ENCODE data around the gene KIF26B.
"Not testable (repeated sequence)": the region's sequence is repeated elsewhere in the genome, so short reads cannot be mapped to it uniquely, and the experiment has no call there.

Gene KIF26B

DNA sequence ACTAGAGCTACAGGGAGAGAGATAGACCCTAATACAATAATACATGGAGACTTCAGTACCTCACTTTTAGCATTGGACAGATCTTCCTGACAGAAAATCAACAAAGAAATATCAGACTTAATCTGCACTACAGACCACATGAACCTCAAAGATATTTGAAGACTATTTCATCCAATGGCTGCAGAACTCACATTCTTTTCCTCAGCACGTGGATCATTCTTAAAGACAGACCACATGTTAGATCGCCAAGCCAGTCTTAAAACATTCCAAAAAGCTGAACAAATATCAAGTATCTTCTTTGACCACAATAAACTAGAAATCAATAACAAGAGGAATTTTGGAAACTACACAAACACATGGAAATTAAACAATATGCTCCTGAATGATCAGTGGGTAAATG lies 576.0 kb downstream of the KIF26B start:
- FAIRE-seq, result no peak
- TF ChIP-seq PAX5 (IDR thresholded peaks at IDR 0.05; ENCODE audit: insufficient read depth, low read length, severe bottlenecking), result no peak
- no peak for DNase-seq (ENCODE audit: insufficient read length, low spot score)

- FAIRE-seq; DNase-seq (ENCODE audit: insufficient read length, low spot score): not testable (repeated sequence)
Observed at GRCh38 chr1:245740336-245740735, 585.6 kb downstream of the KIF26B start.

GRCh38 chr1:245742896-245743295 lies 588.1 kb downstream of the KIF26B start:
- TF ChIP-seq POLR2AphosphoS5 (IDR thresholded peaks at IDR 0.05; ENCODE audit: low read depth, low read length), result no peak
- no peak for TF ChIP-seq POLR2A (IDR thresholded peaks at IDR 0.05; ENCODE audit: low read depth, low read length)
- TF ChIP-seq SPI1 (IDR thresholded peaks at IDR 0.05; ENCODE audit: low read depth, low read length), result no peak
- no peak for TF ChIP-seq POU2F2 (IDR thresholded peaks at IDR 0.05; ENCODE audit: low read depth, low read length)
- TF ChIP-seq PAX5 (IDR thresholded peaks at IDR 0.05; ENCODE audit: insufficient read depth, low read length, severe bottlenecking), result no peak
- TF ChIP-seq TAF1 (IDR thresholded peaks at IDR 0.05; ENCODE audit: low read depth, low read length), result no peak
- DNase-seq (ENCODE audit: insufficient read length, low spot score) (no peak), FAIRE-seq (no peak)

DNA sequence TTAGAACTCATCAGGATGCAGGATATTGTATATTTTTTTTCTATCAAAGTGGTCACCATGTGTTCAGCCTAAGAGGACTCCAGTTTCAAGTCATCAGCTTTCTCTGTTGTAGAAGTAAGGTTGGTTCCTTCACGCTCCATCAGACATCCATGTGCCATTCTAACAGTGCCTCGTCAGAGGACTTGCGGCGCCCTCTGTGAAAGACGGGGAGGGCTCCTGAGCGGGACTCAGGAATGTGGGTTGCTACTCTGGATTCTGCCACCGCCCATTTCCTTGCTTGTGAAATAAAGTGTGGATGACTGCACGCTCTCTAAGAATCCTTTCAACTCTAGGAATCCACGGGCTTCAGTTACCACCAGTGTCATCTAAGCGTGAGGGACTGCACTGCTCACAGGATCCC lies 593.5 kb downstream of the KIF26B start:
- FAIRE-seq, result no peak
- DNase-seq (ENCODE audit: insufficient read length, low spot score), result no peak
- TF ChIP-seq SPI1 (IDR thresholded peaks at IDR 0.05; ENCODE audit: low read depth, low read length) (no peak), POLR2AphosphoS5 (IDR thresholded peaks at IDR 0.05; ENCODE audit: low read depth, low read length) (no peak), POLR2A (IDR thresholded peaks at IDR 0.05; ENCODE audit: low read depth, low read length) (no peak), POU2F2 (IDR thresholded peaks at IDR 0.05; ENCODE audit: low read depth, low read length) (no peak), PAX5 (IDR thresholded peaks at IDR 0.05; ENCODE audit: insufficient read depth, low read length, severe bottlenecking) (no peak), TAF1 (IDR thresholded peaks at IDR 0.05; ENCODE audit: low read depth, low read length) (no peak)

DNA sequence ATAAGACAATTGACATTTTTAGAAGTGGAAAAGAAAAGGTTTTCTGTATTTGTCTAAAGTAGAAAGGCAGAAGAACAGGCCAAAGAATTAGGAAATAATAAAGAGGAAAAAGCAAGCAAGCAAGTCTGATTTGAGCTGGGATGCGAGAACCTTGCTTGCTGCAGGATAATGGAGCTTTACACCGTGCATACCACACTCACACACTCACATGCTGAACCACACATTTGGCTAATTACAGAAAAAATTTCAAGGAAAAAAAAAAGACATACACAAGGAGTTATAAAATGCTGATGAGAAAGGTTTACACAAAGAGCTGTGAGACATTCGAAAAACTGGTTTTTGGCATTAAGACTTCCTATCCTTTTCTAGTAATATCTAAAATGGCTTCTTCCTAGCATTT lies 593.9 kb downstream of the KIF26B start:
- FAIRE-seq (no peak), DNase-seq (ENCODE audit: insufficient read length, low spot score) (no peak)
- TF ChIP-seq POLR2A (IDR thresholded peaks at IDR 0.05; ENCODE audit: low read depth, low read length) (no peak), PAX5 (IDR thresholded peaks at IDR 0.05; ENCODE audit: insufficient read depth, low read length, severe bottlenecking) (no peak)

DNA sequence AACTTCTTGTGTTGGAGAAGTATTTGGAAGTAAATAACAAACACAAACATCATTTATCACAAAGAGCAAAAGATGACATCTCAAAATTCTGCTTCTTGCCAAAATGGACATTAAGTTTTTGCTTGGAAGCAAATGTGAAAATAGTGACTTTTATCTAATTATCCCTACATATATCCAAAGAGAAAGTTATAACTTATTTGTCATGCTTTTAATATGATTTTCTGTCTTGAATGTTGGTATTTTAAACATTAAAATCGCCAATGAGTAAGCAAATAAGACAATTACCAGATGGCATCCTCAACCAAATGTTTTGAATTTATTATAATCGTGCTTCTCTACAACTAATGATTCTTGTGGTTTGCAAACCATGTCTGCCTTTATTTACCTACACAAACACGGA lies 594.3 kb downstream of the KIF26B start:
- no peak for TF ChIP-seq PAX5 (IDR thresholded peaks at IDR 0.05; ENCODE audit: insufficient read depth, low read length, severe bottlenecking)
- TF ChIP-seq TAF1 (IDR thresholded peaks at IDR 0.05; ENCODE audit: low read depth, low read length), result no peak
- DNase-seq (ENCODE audit: insufficient read length, low spot score), result no peak
- no peak for FAIRE-seq

DNA sequence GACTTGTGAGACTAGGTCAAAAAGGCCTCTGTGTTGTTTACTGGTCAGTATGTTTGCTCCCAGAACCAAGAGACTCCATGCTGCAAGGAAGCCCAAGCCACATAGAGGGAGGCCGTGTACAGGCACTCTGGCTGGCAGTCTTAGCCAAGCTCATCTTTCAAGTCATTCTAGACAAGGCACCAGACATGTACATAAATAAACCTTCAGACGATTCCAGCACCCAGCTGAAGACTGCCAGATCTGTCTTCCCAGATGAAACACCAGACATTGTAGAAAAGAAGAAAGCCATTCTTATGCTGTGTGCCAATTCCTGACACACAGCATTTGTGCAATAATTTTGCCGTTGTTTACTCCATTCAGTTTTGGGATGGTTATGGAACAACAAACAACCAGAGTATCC lies 595.5 kb downstream of the KIF26B start:
- FAIRE-seq (no peak), DNase-seq (ENCODE audit: insufficient read length, low spot score) (no peak)
- TF ChIP-seq POU2F2 (IDR thresholded peaks at IDR 0.05; ENCODE audit: low read depth, low read length), result no peak
- TF ChIP-seq POLR2A (IDR thresholded peaks at IDR 0.05; ENCODE audit: low read depth, low read length), result no peak
- no peak for TF ChIP-seq TAF1 (IDR thresholded peaks at IDR 0.05; ENCODE audit: low read depth, low read length)
- TF ChIP-seq SPI1 (IDR thresholded peaks at IDR 0.05; ENCODE audit: low read depth, low read length), result no peak
- no peak for TF ChIP-seq PAX5 (IDR thresholded peaks at IDR 0.05; ENCODE audit: insufficient read depth, low read length, severe bottlenecking)
- no peak for TF ChIP-seq POLR2AphosphoS5 (IDR thresholded peaks at IDR 0.05; ENCODE audit: low read depth, low read length)

GRCh38 chr1:245751116-245751515 lies 596.3 kb downstream of the KIF26B start:
- no peak for TF ChIP-seq POLR2AphosphoS5 (IDR thresholded peaks at IDR 0.05; ENCODE audit: low read depth, low read length)
- TF ChIP-seq PAX5 (IDR thresholded peaks at IDR 0.05; ENCODE audit: insufficient read depth, low read length, severe bottlenecking), result no peak
- no peak for TF ChIP-seq TAF1 (IDR thresholded peaks at IDR 0.05; ENCODE audit: low read depth, low read length)
- no peak for TF ChIP-seq POU2F2 (IDR thresholded peaks at IDR 0.05; ENCODE audit: low read depth, low read length)
- no peak for TF ChIP-seq POLR2A (IDR thresholded peaks at IDR 0.05; ENCODE audit: low read depth, low read length)
- no peak for TF ChIP-seq SPI1 (IDR thresholded peaks at IDR 0.05; ENCODE audit: low read depth, low read length)
- FAIRE-seq, result no peak
- no peak for DNase-seq (ENCODE audit: insufficient read length, low spot score)

DNA sequence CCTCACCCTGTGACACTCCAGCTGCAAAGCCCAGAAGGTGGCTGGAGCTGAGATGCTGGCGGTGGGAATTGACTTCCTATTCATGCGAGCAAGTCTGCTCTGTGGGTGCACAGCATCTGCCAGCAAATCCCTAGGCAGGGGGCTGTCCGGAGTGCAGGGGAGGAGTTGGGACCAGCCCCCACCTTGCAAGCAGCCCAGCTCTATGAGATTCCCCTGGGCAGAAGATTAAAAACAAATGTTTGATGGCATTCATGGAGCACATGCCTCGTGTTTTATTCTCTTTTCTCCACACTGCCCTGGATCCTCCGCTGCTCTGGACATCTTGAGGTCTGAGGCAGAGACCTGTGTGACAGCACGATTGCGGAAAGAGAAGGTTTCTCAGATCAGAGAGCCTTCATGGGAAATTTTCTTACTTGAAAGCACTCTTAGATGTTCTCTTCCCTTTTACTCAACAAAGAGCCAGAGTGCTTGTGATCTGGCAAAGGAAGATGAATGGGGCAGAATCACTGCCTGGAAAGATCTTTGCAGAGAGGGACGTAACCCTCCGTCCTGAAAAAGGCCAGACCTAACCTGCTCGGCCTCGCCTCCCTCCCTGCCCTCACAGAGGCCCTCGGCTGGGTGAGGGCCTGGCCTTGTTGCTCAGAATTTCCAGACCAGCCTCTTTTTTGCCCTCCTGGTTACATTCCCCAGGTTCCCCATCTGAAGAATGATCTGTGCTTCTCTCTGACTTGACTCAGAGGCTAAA lies 597.1 kb downstream of the KIF26B start:
- no peak for FAIRE-seq

DNA sequence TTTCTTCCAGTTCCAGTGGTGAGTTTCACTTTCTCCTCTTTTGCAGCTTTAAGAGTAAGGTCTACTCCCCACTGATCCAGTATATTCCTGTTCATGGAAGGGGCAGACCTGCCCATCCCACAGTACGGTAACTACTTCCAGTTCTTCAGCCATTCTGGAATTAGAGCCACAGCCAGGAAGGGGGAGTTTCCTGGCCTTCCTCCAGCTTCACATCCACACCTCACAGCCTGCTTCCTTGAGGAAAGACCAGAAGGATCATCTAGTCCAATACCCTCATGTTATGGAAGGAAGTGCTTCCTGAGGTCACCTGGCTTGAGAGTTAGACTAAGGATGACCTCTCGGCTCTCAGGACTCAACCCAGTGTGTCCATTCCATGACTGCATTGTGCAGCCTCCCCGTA lies 597.8 kb downstream of the KIF26B start:
- no peak for DNase-seq (ENCODE audit: insufficient read length, low spot score)
- TF ChIP-seq PAX5 (IDR thresholded peaks at IDR 0.05; ENCODE audit: insufficient read depth, low read length, severe bottlenecking), result no peak
- TF ChIP-seq POLR2A (IDR thresholded peaks at IDR 0.05; ENCODE audit: low read depth, low read length), result no peak
- no peak for TF ChIP-seq POLR2AphosphoS5 (IDR thresholded peaks at IDR 0.05; ENCODE audit: low read depth, low read length)
- no peak for TF ChIP-seq POU2F2 (IDR thresholded peaks at IDR 0.05; ENCODE audit: low read depth, low read length)
- no peak for TF ChIP-seq SPI1 (IDR thresholded peaks at IDR 0.05; ENCODE audit: low read depth, low read length)
- TF ChIP-seq TAF1 (IDR thresholded peaks at IDR 0.05; ENCODE audit: low read depth, low read length), result no peak
- FAIRE-seq, result no peak

More for the DNA sequence above, 597.1 kb downstream of the KIF26B start:
- no peak for TF ChIP-seq POLR2A (IDR thresholded peaks at IDR 0.05; ENCODE audit: low read depth, low read length)
- no peak for TF ChIP-seq SPI1 (IDR thresholded peaks at IDR 0.05; ENCODE audit: low read depth, low read length)
- TF ChIP-seq POU2F2 (IDR thresholded peaks at IDR 0.05; ENCODE audit: low read depth, low read length), result no peak
- TF ChIP-seq PAX5 (IDR thresholded peaks at IDR 0.05; ENCODE audit: insufficient read depth, low read length, severe bottlenecking), result no peak
- TF ChIP-seq POLR2AphosphoS5 (IDR thresholded peaks at IDR 0.05; ENCODE audit: low read depth, low read length), result no peak
- no peak for TF ChIP-seq TAF1 (IDR thresholded peaks at IDR 0.05; ENCODE audit: low read depth, low read length)
- DNase-seq (ENCODE audit: insufficient read length, low spot score), result no peak

DNA sequence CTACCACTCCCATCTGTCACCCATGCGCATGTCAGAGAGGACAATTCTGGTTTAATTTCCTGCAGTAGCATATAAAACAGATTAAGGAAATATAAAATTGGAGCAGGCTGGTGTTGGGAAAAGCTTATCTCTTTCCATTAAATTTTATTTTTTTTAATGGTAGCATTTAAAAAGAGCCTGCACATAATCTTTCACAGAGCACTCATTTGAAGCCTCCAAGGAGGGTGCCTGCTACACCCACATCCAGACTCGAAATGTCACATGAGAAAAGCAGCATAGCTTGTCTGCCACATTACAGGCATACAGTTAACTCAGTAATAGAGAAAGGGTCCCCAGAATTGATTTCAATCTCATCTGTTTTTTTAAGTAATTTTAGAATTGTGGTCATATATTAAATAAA lies 599.0 kb downstream of the KIF26B start:
- TF ChIP-seq POLR2A (IDR thresholded peaks at IDR 0.05; ENCODE audit: low read depth, low read length), result no peak
- FAIRE-seq (no peak), DNase-seq (ENCODE audit: insufficient read length, low spot score) (no peak)
